GM18520 (cell line): ENCODE results near the gene DTX1.

ENCODE experiments used
- ATAC-seq: cut with Tn5 transposase; IDR thresholded peaks from one replicate; pipeline ENCODE4 v1.9.1; 2021; ENCODE audit not compliant: unreplicated experiment

Gene DTX1

DNA sequence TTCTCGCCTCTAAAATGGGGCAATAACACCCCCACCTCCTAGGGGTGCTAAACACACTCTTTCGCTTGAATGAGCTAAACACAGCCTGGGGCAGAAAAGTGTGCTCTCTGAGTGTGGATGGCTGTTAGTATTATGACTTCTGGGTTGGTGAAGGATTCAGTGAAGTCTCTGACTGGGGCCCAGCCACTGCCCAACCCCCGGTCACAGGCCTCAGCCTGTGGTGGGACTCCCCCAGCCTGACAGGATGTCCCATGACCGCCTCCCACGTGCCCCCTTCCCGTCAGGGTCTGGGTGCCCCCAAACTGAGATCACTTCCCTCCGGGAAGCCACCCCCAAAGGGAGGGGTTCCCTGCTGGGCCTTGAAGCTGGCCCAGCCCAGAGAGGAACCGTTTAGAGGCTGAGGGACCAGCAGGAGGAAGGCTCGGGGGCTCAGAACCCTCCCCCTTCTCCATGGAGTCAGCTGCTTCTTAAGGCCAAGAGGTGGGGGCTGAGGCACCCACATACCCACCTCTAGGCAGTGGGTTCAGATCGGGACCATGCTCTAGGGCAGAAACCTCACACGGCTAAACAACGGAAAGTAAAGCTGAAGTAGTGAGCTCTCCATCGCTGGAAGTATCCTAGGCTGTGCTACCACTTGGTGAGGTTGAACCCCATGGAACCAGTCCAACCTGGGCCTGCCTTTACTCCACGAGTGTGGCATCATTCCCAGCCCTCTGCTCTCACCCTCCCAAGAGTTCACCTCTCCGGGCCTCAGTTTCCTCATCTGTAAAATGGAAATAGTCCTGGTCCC, 13.8 kb downstream of the DTX1 start:
- ATAC-seq: peak; percentile 34

DNA sequence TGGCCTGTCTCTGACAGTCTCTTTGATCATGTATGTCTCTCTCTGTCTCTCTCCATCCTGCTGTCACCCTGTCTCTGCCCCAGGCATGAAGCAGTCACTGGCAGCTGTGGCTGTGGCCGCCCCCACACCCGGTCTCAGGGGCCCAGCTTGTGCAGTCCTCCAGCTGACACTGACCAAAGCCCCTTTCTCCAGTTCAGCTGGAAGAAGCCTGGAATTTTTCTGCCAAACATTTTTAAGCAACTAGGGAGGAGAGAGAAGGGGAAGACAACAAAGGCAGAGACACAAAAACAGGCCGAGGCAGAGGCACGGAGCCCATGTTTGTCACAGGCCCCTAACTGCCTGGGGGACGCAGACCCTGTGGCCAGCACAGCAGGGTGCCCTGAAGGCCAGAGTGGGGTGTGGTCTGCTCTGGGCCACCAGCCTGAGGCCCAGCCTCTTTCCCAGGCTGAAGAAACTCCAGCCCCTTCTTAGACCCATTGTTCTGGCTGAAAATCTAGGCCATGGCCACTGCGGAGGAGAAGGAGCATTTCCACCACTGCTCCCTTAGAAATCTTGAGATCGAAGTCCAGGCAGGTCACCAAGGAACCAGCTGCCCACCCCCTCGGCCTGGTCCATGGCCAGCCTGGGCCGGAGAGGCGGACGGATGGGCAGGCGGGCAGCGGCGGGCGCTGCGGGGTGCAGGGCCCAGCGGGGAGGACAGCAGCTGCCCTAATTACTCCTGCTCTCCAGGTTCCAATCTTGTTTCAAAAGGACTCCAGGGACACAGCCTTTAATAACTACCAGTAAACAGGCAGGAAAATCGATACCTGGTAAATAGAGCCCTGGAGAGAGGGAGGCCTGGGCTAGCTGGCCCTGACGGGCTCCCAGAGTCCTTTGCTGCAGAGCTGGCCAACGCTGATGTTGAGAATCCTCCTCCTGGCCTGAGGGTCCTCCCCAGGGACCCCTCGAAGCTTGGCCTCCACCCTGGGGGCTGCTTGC, 14.9 kb downstream of the DTX1 start:
- no peak for ATAC-seq

DNA sequence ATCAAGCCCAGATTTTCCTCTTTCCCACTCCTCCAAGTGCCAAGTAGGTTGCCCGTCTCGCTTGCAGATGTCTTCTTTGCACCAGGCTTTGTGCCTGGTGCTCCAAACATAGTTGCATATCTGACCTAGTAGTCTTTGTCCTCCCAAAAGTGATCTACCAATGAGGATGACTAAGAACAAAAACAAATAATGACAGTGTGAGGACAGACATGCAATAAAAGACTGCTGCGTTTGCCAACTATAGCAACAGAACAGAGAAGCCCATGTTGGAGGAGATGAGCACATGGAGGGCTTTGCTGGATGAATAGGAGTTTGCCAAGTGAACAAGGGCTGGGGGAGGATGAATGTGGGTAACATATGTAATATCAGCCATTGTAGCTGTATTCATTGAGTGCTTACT, 15.6 kb downstream of the DTX1 start:
- ATAC-seq: no peak

DNA sequence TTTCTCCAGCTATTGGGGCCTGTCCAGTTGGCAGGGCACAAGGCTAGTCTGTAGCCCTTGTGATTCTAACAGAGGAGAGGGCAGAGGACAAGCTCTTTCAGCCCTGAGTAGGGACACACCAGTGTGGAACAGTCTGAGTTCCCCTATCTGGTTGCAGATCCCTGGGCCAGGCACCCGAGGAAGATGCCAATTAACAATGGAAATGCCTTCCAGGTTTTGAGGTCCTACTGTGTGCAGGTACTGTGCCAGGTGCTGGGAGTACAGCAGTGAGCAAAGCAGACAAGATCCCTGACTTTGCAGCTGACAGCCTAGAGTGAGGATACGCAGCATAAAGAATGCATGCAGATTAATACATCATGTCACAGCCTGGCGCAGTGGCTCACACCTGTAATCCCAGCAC, 17.1 kb downstream of the DTX1 start:
- ATAC-seq: no peak

DNA sequence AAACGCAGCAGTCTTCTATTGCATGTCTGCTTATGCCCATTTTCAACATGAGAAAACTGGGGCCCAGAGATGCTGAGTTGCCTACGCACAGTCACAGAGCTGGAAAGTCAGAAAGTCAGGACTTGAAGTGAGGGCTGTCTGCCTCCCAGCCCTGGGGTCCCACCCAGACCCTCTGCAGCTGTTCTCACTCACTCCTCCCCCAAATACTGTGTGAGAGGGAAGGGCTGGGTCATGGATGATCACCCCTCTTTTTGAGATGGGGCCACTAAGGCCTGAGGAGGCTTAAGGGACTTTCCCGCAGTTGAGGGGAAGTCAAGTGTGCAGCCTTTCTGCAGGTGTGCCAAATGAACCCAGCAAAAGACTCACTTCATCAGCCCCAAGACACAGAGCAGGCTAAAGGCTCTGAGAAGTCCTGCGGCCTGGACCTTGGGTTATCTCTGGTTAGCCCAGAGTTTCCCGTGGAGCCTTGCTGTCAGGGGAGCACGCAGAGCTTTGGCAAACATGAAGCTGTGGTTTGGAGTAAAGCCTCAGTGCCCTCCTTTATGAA, 18.7 kb downstream of the DTX1 start:
- peak; percentile 81 for ATAC-seq

DNA sequence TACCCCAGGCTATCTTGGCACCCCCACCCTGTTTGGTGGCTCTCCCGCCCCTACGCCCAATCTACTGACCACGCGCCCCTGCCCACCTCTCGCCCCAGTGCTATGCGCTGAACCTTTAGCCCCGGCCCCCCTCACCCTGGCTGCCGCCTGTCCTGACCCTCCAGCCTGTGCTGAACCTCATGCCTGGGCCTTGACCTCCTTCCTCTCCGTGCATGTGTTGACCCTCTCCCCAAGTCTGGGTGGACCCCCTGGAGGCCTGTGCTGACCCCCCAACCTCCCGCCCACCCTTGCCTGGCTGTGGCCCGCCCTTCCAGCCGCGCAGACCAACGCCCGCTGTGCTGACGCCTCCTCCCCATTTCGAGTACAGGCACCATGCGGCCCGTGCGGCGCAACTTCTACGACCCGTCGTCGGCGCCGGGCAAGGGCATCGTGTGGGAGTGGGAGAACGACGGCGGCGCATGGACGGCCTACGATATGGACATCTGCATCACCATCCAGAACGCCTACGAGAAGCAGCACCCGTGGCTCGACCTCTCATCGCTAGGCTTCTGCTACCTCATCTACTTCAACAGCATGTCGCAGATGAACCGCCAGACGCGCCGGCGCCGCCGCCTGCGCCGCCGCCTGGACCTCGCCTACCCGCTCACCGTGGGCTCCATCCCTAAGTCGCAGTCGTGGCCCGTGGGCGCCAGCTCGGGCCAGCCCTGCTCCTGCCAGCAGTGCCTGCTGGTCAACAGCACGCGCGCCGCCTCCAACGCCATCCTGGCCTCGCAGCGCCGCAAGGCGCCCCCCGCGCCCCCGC, 20.7 kb downstream of the DTX1 start:
- no peak for ATAC-seq

DNA sequence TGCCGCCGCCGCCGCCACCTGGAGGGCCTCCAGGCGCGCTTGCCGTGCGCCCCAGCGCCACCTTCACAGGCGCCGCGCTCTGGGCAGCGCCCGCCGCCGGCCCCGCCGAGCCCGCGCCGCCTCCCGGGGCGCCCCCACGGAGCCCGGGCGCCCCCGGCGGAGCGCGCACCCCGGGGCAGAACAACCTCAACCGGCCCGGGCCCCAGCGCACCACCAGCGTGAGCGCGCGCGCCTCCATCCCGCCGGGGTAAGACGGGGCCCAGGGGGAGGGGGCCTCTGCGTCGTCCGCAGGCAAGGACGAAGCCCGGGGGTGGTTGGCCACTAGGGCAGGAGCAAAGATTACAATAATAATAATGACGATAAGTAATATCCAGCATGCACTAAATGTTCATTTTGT, 21.3 kb downstream of the DTX1 start:
- no peak for ATAC-seq

DNA sequence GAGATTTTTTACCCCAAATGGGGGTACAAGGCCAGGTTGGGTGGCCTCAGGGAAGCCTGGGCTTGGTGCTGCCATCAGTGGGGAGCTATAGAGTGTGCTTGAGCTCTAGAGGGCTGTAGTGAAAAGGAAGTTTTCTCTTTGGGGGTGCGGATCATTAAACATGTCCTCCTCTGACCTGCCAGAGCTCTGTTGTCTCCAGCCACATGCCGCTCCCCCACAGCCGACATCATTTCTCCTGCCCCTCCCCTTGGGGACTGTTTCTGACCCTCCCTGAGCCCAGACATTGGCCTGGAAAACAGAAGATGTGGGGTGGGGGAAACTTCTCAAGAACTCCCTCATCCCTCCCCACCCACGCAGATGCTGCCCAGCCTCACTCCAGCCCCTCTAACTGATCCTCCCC, 25.3 kb downstream of the DTX1 start:
- no peak for ATAC-seq

DNA sequence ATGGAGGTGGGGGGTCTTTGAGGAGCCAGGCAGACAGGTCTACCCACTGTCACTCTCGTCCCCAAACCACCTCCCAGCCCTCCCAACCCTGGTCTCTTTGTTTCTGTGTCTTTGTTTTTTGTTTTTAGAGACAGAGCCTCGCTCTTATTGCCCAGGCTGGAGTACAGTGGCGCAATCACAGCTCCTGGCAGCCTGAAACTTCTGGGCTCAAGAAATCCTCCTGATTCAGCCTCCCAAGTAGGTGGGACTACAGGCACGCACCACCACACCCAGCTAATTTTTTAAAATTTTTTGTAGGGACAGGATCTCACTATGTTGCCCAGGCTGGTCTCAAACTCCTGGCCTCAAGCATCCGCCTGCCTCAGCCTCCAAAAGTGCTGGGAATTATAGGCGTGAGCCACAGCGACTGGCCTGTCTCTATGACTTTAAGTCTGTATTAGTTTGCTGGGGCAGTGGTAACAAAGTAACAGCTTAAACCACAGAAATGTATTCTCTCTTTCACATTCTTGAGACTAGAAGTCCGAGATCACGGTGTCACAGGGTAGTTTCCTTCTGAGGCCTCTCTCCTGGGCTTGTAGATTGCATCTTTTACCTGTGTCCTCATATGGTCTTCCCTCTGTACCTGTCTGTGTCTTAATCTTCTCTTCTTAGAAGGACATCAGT, 26.1 kb downstream of the DTX1 start:
- no peak for ATAC-seq

DNA sequence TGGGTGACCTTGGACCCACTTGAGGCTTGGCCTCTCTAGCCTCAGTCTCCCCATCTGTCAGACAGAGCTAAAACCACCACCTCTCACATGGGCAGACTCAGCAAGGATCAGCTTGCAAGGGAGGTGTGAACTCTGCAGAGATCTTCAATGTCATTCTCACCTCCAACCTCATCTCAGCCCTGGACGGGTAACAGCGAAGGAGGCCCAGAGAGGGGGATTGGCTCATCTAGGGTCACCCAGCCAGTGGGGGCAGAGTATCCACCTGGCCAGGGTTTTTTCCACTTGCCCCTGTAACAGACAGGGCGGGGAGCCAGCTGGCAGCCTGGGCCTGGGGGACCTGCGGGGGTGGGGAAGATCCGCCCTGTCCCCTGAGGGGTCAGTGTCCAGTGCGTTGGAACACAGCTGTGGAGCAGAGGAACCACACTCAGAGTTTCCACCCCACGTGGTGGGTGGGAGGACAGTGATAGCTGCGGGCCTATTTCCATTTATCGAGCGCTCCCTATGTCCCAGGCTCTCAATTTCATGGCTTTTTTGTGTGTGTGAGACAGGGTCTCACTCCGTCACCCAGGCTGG, 27.4 kb downstream of the DTX1 start:
- no peak for ATAC-seq

DNA sequence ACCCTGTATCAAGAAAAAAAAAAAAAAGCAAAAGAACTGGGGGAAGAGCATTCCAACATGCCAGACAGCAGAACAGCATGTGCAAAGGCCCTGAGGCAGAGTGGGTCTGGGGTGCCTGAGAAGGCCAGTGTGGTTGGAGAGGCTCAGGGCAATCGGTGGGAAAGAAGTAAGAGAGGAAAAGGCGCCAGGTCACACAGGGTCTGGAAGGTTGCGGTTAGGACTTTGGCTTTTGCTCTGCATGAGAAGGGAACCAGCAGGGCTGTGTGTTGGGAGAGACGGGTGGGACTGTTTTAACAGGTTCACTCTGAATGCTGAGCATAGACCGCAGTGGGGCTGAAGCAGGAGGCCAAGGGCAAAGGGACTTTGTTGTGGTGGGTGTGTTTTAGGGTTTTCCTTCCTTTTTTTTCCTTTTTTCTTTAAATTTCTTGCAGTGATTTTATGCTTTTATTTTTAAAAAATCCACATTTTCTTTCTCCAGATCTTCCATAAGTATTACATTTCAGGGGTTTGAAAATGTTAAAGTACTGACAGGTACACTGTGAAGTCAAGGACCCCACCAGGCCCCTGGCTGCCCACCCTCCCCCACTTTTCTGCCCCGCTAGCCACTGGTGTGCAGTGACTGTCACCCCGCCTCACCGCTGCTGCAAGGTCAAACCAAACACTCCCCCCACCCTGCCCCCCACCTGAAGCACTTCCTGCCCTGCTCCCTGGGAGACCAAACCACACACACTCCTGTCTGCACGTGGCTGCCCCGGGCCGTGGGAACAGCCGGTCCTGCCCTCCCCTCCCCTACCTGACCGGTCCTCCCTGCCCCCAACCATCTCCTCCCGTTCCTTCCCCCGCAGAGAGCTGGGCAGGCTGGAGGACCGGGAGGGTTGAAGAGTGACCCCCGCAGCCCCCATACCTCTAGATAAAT, 30.0 kb downstream of the DTX1 start:
- ATAC-seq: no peak

DNA sequence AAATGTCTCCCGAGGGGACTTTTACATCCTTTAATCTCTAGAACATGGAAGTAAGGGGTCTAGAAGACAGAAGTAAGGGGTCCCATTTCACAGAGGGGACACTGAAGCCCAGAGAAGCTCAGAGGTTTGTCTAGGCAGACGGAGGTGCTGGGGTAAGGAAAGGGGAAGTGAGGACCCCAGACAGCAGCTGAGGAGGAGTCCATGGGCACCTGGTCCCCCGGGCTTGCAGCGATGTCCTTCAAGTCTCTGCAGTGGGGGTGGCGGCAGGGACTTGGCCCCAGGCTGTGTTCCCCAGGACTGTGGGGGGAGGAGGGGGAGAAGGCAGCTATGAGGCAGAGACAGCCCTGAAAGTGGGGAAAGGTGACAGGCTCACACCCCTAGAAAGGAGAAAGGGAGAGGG, 30.7 kb downstream of the DTX1 start:
- no peak for ATAC-seq

DNA sequence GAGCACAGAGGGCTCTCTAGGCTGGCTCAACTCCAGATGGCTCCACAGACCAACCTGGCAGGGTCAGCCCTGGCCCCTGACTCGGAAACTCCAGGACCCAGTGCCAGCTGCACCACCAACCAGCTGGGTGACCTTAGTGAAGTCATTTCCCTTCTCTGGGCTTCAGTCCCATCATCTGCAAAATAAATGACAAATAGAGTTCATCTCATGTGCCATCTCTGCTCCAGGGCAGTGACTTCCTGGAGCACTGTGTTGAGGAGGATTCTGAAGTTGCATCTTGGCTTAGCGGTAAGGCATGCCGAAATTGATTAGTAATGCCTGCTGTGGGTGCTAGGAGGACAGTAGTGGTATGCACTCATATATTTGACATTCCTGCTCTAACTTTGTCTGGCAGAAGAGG, 31.5 kb downstream of the DTX1 start:
- ATAC-seq: no peak

DNA sequence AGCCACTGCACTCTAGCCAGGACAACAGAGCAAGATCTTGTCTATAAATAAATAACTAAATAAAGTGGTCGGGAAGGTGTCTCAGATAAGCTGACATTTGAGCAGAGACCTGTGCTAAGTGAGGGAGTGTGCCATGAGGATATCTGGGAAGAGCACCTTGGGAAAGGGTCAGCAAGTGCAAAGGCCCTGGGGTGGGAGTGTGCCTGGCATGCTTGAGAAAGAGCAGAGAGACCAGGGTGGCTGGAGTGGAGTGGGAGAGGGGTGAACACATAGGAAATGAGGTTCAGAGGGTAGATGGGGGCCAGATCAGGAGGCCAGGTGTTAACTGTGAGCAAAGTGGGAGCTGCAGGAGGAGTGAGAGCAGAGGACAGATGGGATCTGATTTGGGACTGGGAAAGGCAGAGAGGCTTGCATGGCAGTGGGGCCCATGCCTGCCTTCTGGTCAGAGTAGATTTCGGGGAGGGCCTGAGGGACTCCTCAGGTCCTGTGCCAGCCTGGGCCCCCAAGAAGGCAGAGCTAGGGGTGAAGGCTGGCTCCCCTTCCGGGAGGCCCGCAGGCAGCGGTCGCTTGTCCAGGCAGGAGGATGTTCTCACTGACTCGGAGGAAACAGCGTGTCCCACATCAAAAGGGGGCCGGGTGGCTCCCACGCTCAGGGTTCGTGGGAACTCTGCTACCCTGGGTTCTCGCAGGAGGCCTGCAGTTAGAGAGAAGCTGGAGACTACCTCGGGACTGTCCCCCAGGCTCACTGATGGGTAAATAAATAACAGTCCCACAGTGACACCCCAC, 32.6 kb downstream of the DTX1 start:
- no peak for ATAC-seq

DNA sequence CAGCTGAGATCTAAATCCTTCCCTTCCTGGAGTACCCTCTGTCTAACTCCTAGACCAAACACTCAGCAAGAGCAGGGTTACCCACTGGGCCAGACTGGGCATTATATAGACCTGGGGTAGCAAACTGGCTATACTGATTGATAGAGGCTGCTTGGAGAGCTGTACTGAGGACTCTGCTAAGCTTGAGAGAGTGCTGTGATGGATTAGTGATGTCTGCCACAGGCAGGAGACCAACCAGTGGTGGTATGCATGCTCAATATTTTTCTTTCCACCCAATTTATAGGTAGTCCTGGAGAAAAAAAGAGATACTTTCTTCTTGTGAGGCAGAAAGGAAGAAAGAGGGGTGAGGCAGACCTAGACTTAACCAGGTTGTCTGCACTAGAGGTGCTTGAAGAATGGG, 33.3 kb downstream of the DTX1 start:
- no peak for ATAC-seq

DNA sequence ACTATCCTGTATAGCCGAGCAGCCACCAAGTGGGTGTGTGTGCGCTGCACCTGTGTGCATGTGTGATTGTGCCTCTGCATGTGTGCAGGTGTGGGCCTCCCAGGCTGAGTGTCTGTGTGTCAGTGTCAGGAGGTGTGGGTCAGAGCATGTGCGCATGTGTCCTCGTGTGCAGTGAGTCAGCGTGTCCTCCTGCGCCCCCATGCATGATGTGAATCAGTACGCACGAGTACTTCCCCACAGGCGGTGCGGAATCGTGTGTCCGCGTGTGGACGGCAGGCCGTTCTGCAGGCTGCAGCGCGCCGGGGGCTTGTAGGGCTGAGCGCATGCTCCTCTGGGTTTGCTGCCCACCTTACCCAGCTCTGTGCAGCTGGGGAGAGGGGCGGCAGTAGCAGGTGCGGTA, 34.2 kb downstream of the DTX1 start:
- no peak for ATAC-seq

DNA sequence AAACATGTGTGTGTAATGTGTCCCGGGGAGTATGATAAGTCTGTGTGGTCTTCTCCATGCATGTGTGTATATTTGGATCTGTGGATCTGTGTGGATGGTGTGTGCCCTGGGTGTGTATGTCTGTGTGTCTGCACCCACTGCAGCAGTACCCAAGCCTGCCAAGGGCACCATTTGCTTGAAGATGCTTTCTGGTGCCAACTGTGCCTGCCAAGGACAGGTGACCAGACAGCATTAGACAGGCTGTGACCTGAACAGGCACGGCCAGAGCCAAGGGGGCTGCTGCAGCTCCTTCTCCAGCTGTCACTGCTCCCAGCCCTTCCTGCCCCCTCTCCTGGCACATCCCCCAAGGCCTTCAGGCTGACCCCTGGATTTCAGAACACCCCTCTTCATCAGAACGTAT, 35.0 kb downstream of the DTX1 start:
- ATAC-seq: no peak
